Endothelial cell of umbilical vein (primary cell): ENCODE data around the gene KCNJ5. TPM values are rescaled to one million over a fixed set of nuclear protein-coding genes. Genes with fewer than 3 reads are reported as not detected.

Source experiments
- BruUV-seq: library from RNA; stranded (reverse); fragments of 400-500 nt; replicated peaks from 2 replicates; lab custom pipeline; 2021; lab: Mats Ljungman, UMichigan
- CTCF ChIA-PET: fragments of 300-600, 350-600 bp; sonication (Branson Sonifier 250); formaldehyde crosslinking; loops from one replicate; lab custom pipeline; 2021; ENCODE audit warnings: antibody characterized with exemption, inconsistent platforms; lab: Charles Lee
- POLR2A ChIA-PET: fragments of 300-600, 350-600 bp; sonication (Branson Sonifier 250); formaldehyde crosslinking; loops from one replicate; lab custom pipeline; 2021; ENCODE audit warnings: antibody characterized with exemption, inconsistent platforms; lab: Charles Lee
- DNase-seq: peaks from one replicate; pipeline ENCODE4 v3.0.0-alpha.2; 2011; ENCODE audit warnings: low read depth, low spot score
- FAIRE-seq: peaks from 2 replicates; lab custom pipeline; 2011; peaks lifted over from hg19 to GRCh38; lab: Jason Lieb, UNC
- H2AFZ ChIP-seq: 2 replicates; pipeline ENCODE4 v1.6.0; 2012; ENCODE audit warnings: low read depth, low read length, control low read depth, inconsistent platforms
- H3K27ac ChIP-seq: 2 replicates; pipeline ENCODE4 v1.5.1; 2011; ENCODE audit warnings: low read depth, mild to moderate bottlenecking, control low read depth, low read length, moderate library complexity; ENCODE audit not compliant: insufficient read depth
- H3K27me3 ChIP-seq, 2 experiments: 2 replicates each; pipeline versions ENCODE4 v1.6.0 to v1.6.1; 2011; ENCODE audit warnings: low read length in 2 of 2, mixed read lengths in 1 of 2; ENCODE audit not compliant: control insufficient read depth in 2 of 2, insufficient read depth in 2 of 2
- H3K36me3 ChIP-seq, 2 experiments: 2 replicates in 1 of 2; 3 replicates in 1 of 2; pipeline ENCODE4 v1.5.1; 2011; ENCODE audit warnings: low read length in 2 of 2, mild to moderate bottlenecking in 1 of 2, moderate library complexity in 1 of 2; ENCODE audit not compliant: control insufficient read depth in 2 of 2, insufficient read depth in 2 of 2; ENCODE audit errors: extremely low read depth in 1 of 2
- H3K4me1 ChIP-seq: 3 replicates; pipeline ENCODE4 v1.5.1; 2011; ENCODE audit warnings: mild to moderate bottlenecking, low read length; ENCODE audit not compliant: control insufficient read depth, insufficient read depth; ENCODE audit errors: extremely low read depth
- H3K4me2 ChIP-seq: 2 replicates; pipeline ENCODE4 v1.6.1; 2011; ENCODE audit warnings: low read length, control low read depth, mixed read lengths; ENCODE audit not compliant: insufficient read depth
- H3K4me3 ChIP-seq, 3 experiments: fragments of 200-600 bp in 1 of 3; sonication (generic), shearing (Covaris generic) in 1 of 3; replicated peaks in 1 of 3; 2 replicates each; pipeline ENCODE4 v1.5.1; 2011 to 2016; ENCODE audit warnings: control low read depth in 3 of 3, low read length in 3 of 3, mild to moderate bottlenecking in 2 of 3, inconsistent platforms in 1 of 3, low read depth in 1 of 3, moderate library complexity in 1 of 3; ENCODE audit not compliant: insufficient read depth in 1 of 3
- H3K79me2 ChIP-seq: 2 replicates; pipeline ENCODE4 v1.6.0; 2012; ENCODE audit warnings: low read length, inconsistent platforms; ENCODE audit not compliant: control insufficient read depth, insufficient read depth
- H3K9ac ChIP-seq: replicated peaks from 2 replicates; pipeline ENCODE3; 2011; ENCODE audit warnings: low read length, control low read depth; ENCODE audit not compliant: insufficient read depth; ENCODE audit errors: extremely low read depth
- H3K9me1 ChIP-seq: replicated peaks from 3 replicates; pipeline ENCODE4 v1.6.0; 2011; ENCODE audit warnings: mild to moderate bottlenecking, low read length; ENCODE audit not compliant: control insufficient read depth, insufficient read depth; ENCODE audit errors: extremely low read depth
- H3K9me3 ChIP-seq: replicated peaks from 2 replicates; pipeline ENCODE4 v1.5.1; 2012; ENCODE audit warnings: low read length, inconsistent platforms; ENCODE audit not compliant: control insufficient read depth, insufficient read depth
- H4K20me1 ChIP-seq: replicated peaks from 2 replicates; pipeline ENCODE3; 2011; ENCODE audit warnings: mild to moderate bottlenecking, low read length; ENCODE audit not compliant: control insufficient read depth, insufficient read depth; ENCODE audit errors: extremely low read depth
- CTCF ChIP-seq, 2 donors: IDR thresholded peaks; 1 replicate in 1 of 2; 2 replicates in 1 of 2; pipeline ENCODE4 v1.5.1; 2011; ENCODE audit warnings: low read length in 2 of 2, mild to moderate bottlenecking in 2 of 2, moderate library complexity in 2 of 2, control low read depth in 1 of 2, inconsistent platforms in 1 of 2, low read depth in 1 of 2; ENCODE audit not compliant: insufficient read depth in 1 of 2; ENCODE audit errors: extremely low read depth in 1 of 2
- EZH2 ChIP-seq: IDR thresholded peaks from 2 replicates; pipeline ENCODE4 v1.6.1; 2012; ENCODE audit warnings: borderline replicate concordance, low read depth, mild to moderate bottlenecking, moderate library complexity, low read length, inconsistent platforms; ENCODE audit not compliant: severe bottlenecking
- FOS ChIP-seq: IDR thresholded peaks from 2 replicates; pipeline ENCODE4 v1.6.1; 2011; ENCODE audit warnings: mild to moderate bottlenecking, low read length, moderate library complexity, borderline replicate concordance; ENCODE audit not compliant: insufficient read depth
- JUN ChIP-seq: IDR thresholded peaks from 2 replicates; pipeline ENCODE4 v1.6.1; 2011; ENCODE audit warnings: borderline replicate concordance, low read depth; ENCODE audit not compliant: insufficient read length, insufficient read depth
- MAX ChIP-seq: IDR thresholded peaks from 2 replicates; pipeline ENCODE4 v1.6.1; 2011; ENCODE audit not compliant: insufficient read depth, insufficient read length
- MYC ChIP-seq: IDR thresholded peaks from one replicate; pipeline ENCODE4 v1.6.1; 2011; ENCODE audit warnings: mild to moderate bottlenecking, low read depth, low read length
- POLR2AphosphoS5 ChIP-seq: IDR thresholded peaks from 2 replicates; pipeline ENCODE4 v1.6.1; 2012; ENCODE audit warnings: low read depth, mild to moderate bottlenecking, control low read depth, low read length, moderate library complexity; ENCODE audit not compliant: insufficient read depth
- dilution Hi-C: fragments of 300-500 bp; cut with MboI; formaldehyde crosslinking; loops from one replicate; pipeline ENCODE4 v1.15.0; 2019; ENCODE audit warnings: low sequenced_read_pairs; ENCODE audit not compliant: extremely low pct_ligation_motif_present
- intact Hi-C: fragments of 100-400 bp; cut with micrococcal nuclease; formaldehyde crosslinking; loops from one replicate; pipeline ENCODE4 v1.10.0; 2022
- polyA plus RNA-seq, 4 experiments: library from polyadenylated mRNA; depleted of rRNA in 3 of 4; stranded (reverse) in 3 of 4; unstranded in 1 of 4; fragments of >200 nt; gene quantifications; 2 replicates each; pipeline versions ENCODE4 v1.2.1 to v1.2.3, GENCODE V29; 2011 to 2012; ENCODE audit warnings: missing spikeins in 1 of 4
- total RNA-seq: library from RNA; stranded (reverse); gene quantifications from 2 replicates; pipeline ENCODE4 v1.2.3, GENCODE V29; 2021

KCNJ5 gene
- total and polyA plus RNA-seq, 2 donors (not counting 3 experiments of a cell fraction or from before 2014, with no cell fraction given): 0.13 TPM; not detected in 1

GRCh38 chr11:128893578-128894285 lies 2.6 kb downstream of the KCNJ5 start:
- Histone ChIP-seq H3K4me3 (no peak overlapping the region), H3K9me1 (no peaks in the 10 kb centered on the region), H3K27ac (no peak overlapping the region), H3K4me1 (peaks cover 5% of the 10 kb centered on the region), H3K36me3 (no peaks in the 10 kb centered on the region), H3K9ac (no peak overlapping the region), H3K4me2 (no peak overlapping the region), H3K79me2 (no peaks in the 10 kb centered on the region), H3K27me3 (peaks cover 15 to 21% of the 10 kb centered on the region in 2 experiments), H3K9me3 (no peaks in the 10 kb centered on the region), H4K20me1 (no peaks in the 10 kb centered on the region), H2AFZ (no peak overlapping the region)
- no peak for DNase-seq
- FAIRE-seq: no peak
- TF ChIP-seq JUN: no peak
- no peak for TF ChIP-seq MYC
- no peak for TF ChIP-seq MAX
- TF ChIP-seq POLR2AphosphoS5: no peak
- no peak for TF ChIP-seq FOS
- no peak for TF ChIP-seq CTCF (IDR thresholded peaks at IDR 0.05; ENCODE audit: extremely low read depth in 1 of 2, insufficient read depth in 1 of 2, low read depth in 1 of 2, low read length in 2 of 2)
- TF ChIP-seq EZH2: no peak
- intact Hi-C loops: no loop called here
- dilution Hi-C loops: no loop called here
- POLR2A ChIA-PET: no interaction called here
- CTCF ChIA-PET: interaction anchor here (1.6 to 11.2 kb wide), 4 partner anchors 9 to 61 kb away, joined by 6 to 951 read pairs (median 36); no protein-coding TSS in a partner anchor
- no TSS peak for BruUV-seq
